OCI-LY3 (cell line): ENCODE data around the gene XYLB.

Source experiments
- EZH2phosphoT487 ChIP-seq: fragments of 200-600 bp; shearing (Covaris generic); IDR thresholded peaks from 2 replicates; pipeline ENCODE4 v1.6.1; 2018; ENCODE audit warnings: antibody characterized with exemption, mixed run types, low read depth
- TF ChIP-seq, protein P1 (sequence below): fragments of 200-600, 300-600 bp; sonication (generic); IDR thresholded peaks from 2 replicates; pipeline ENCODE4 v1.5.1; 2014; ENCODE audit warnings: antibody characterized with exemption, low read length, low read depth

- TF ChIP-seq, protein P1, sequence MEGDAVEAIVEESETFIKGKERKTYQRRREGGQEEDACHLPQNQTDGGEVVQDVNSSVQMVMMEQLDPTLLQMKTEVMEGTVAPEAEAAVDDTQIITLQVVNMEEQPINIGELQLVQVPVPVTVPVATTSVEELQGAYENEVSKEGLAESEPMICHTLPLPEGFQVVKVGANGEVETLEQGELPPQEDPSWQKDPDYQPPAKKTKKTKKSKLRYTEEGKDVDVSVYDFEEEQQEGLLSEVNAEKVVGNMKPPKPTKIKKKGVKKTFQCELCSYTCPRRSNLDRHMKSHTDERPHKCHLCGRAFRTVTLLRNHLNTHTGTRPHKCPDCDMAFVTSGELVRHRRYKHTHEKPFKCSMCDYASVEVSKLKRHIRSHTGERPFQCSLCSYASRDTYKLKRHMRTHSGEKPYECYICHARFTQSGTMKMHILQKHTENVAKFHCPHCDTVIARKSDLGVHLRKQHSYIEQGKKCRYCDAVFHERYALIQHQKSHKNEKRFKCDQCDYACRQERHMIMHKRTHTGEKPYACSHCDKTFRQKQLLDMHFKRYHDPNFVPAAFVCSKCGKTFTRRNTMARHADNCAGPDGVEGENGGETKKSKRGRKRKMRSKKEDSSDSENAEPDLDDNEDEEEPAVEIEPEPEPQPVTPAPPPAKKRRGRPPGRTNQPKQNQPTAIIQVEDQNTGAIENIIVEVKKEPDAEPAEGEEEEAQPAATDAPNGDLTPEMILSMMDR, result no peak
- TF ChIP-seq EZH2phosphoT487, result no peak
Measured at GRCh38 chr3:38359038-38359437, 12.5 kb downstream of the XYLB start.
